K562 (cell line): ENCODE data around the gene MTCH2. TPM values are rescaled to one million over a fixed set of nuclear protein-coding genes. Genes with fewer than 3 reads are reported as not detected.

Experiments used
- CBX3 ChIP-seq, 2 experiments: IDR thresholded peaks; 1 replicate in 1 of 2; 2 replicates in 1 of 2; pipeline ENCODE4 v1.6.1; 2012; ENCODE audit warnings: inconsistent platforms in 2 of 2, low read length in 2 of 2, borderline replicate concordance in 1 of 2, control low read depth in 1 of 2
- FOXA3 ChIP-seq, 2 experiments: fragments of 450-650 bp in 1 of 2; sonication (generic) in 1 of 2; formaldehyde crosslinking; IDR thresholded peaks in 1 of 2; conservative IDR thresholded peaks in 1 of 2; 2 replicates each; pipeline versions ENCODE4 v1.4.0 to v1.8.0; 2020 to 2022; ENCODE audit warnings: mild to moderate bottlenecking in 2 of 2, missing genetic modification reagents in 1 of 2
- GATAD2A ChIP-seq: fragments of 450-650 bp; IDR thresholded peaks from 2 replicates; pipeline ENCODE4 v1.6.1; 2017
- HMG20A ChIP-seq: fragments of 450-650 bp; formaldehyde crosslinking; conservative IDR thresholded peaks from 2 replicates; pipeline ENCODE4 v1.4.0; 2020; ENCODE audit warnings: mild to moderate bottlenecking, mixed read lengths
- HNRNPLL ChIP-seq: fragments of 200-400 bp; formaldehyde crosslinking; IDR thresholded peaks from 2 replicates; pipeline ENCODE4 v1.6.1; 2017; ENCODE audit warnings: low read length, low read depth, mild to moderate bottlenecking; ENCODE audit not compliant: poor library complexity, severe bottlenecking
- ILK ChIP-seq: fragments of 450-650 bp; IDR thresholded peaks from 2 replicates; pipeline ENCODE4 v1.6.1; 2016; ENCODE audit warnings: missing genetic modification characterization, low read depth, mild to moderate bottlenecking, missing compliant biosample characterization, moderate library complexity, borderline replicate concordance
- JUND ChIP-seq, 2 experiments: IDR thresholded peaks; 2 replicates in 1 of 2; 3 replicates in 1 of 2; pipeline ENCODE4 v1.6.1; 2011; ENCODE audit warnings: borderline replicate concordance in 2 of 2, low read depth in 2 of 2, low read length in 2 of 2, improper control_type of control experiment in 1 of 2, missing biosample characterization in 1 of 2, missing genetic modification characterization in 1 of 2, missing genetic modification reagents in 1 of 2
- KLF13 ChIP-seq: fragments of 450-650 bp; IDR thresholded peaks from 2 replicates; pipeline ENCODE4 v1.6.1; 2016; ENCODE audit warnings: missing genetic modification characterization, low read depth, mild to moderate bottlenecking, missing compliant biosample characterization, moderate library complexity, borderline replicate concordance
- MYC ChIP-seq, 2 experiments: fragments of 250-450 bp in 1 of 2; sonication (Bioruptor Pico) in 1 of 2; IDR thresholded peaks; 2 replicates each; pipeline versions ENCODE4 v1.5.1 to v1.6.1; 2012 to 2021; ENCODE audit warnings: low read depth in 2 of 2, borderline replicate concordance in 1 of 2, improper control_type of control experiment in 1 of 2, low read length in 1 of 2, mild to moderate bottlenecking in 1 of 2, moderate library complexity in 1 of 2
- MYNN ChIP-seq, 2 experiments: sonication (generic); formaldehyde crosslinking in 1 of 2; IDR thresholded peaks; 2 replicates each; pipeline versions ENCODE4 v1.5.0 to v1.6.1; 2016 to 2020; ENCODE audit warnings: antibody characterized with exemption in 1 of 2, missing genetic modification reagents in 1 of 2
- PML ChIP-seq: IDR thresholded peaks from 2 replicates; pipeline ENCODE4 v1.6.1; 2012; ENCODE audit warnings: low read length, inconsistent platforms
- PTBP1 ChIP-seq: fragments of 200-400 bp; formaldehyde crosslinking; IDR thresholded peaks from 2 replicates; pipeline ENCODE4 v1.6.1; 2017; ENCODE audit warnings: low read depth, low read length
- RBM22 ChIP-seq: fragments of 200-400 bp; formaldehyde crosslinking; IDR thresholded peaks from 2 replicates; pipeline ENCODE4 v1.6.1; 2018; ENCODE audit warnings: low read length, low read depth; ENCODE audit not compliant: poor library complexity, severe bottlenecking
- SRSF1 ChIP-seq: fragments of 200-400 bp; formaldehyde crosslinking; IDR thresholded peaks from 2 replicates; pipeline ENCODE4 v1.6.1; 2017; ENCODE audit warnings: mild to moderate bottlenecking, low read depth, low read length, moderate library complexity
- TEAD4 ChIP-seq, 2 experiments: sonication (generic) in 1 of 2; formaldehyde crosslinking in 1 of 2; IDR thresholded peaks; 2 replicates each; pipeline versions ENCODE4 v1.6.1 to v1.8.0; 2012 to 2022; ENCODE audit warnings: borderline replicate concordance in 1 of 2, inconsistent platforms in 1 of 2, low read length in 1 of 2, mild to moderate bottlenecking in 1 of 2, missing genetic modification reagents in 1 of 2
- TSC22D4 ChIP-seq: fragments of 450-650 bp; IDR thresholded peaks from 2 replicates; pipeline ENCODE4 v1.6.1; 2016; ENCODE audit warnings: missing genetic modification characterization, missing biosample characterization, control low read depth
- ZFP36 ChIP-seq: fragments of 150-350 bp; IDR thresholded peaks from 2 replicates; pipeline ENCODE4 v1.6.1; 2018; ENCODE audit warnings: low read length, low read depth; ENCODE audit not compliant: partially characterized antibody
- polyA plus RNA-seq, 8 experiments: library from polyadenylated mRNA; depleted of rRNA in 4 of 8; stranded (reverse) in 5 of 8; unstranded in 3 of 8; fragments of >200 nt; fragmentation: Nextera tagmentation in 2 of 8; fragmentation: Illumina TruSeq in 1 of 8; extraction: Ambion mirVana in 2 of 8; extraction: Trizol in 1 of 8; gene quantifications; 2 replicates each; pipeline versions ENCODE4 v1.2.1 to v1.2.3, GENCODE V29; 2011 to 2014; ENCODE audit warnings: inconsistent platforms in 1 of 8, missing spikeins in 1 of 8
- total RNA-seq, 7 experiments: library from RNA; depleted of rRNA in 6 of 7; stranded (reverse); fragments of >200 nt in 6 of 7; fragmentation: Illumina TruSeq in 2 of 7; extraction: Trizol in 2 of 7; gene quantifications; 2 replicates each; pipeline versions ENCODE4 v1.2.1 to v1.2.3, GENCODE V29; 2011 to 2021; ENCODE audit warnings: low replicate concordance in 1 of 7
- TF ChIP-seq, protein P1 (sequence below): fragments of 250-450 bp; sonication (Bioruptor Pico); IDR thresholded peaks from 2 replicates; pipeline ENCODE4 v1.8.0; 2021; ENCODE audit warnings: moderate library complexity, mild to moderate bottlenecking, inconsistent platforms
- TF ChIP-seq, protein P2 (sequence below), 3 experiments: fragments of 200-800 bp in 1 of 3; fragments of 250-450 bp in 1 of 3; fragments of 450-650 bp in 1 of 3; sonication (Bioruptor Pico) in 1 of 3; sonication (Bioruptor generic) in 1 of 3; formaldehyde crosslinking in 1 of 3; IDR thresholded peaks; 2 replicates each; pipeline versions ENCODE4 v1.6.1 to v1.8.0; 2016 to 2022; ENCODE audit warnings: mild to moderate bottlenecking in 2 of 3, missing genetic modification characterization in 2 of 3, missing compliant biosample characterization in 1 of 3, moderate library complexity in 1 of 3
- TF ChIP-seq, protein P3 (sequence below): sonication (generic); formaldehyde crosslinking; IDR thresholded peaks from 2 replicates; pipeline ENCODE4 v1.5.0; 2020; ENCODE audit warnings: missing genetic modification reagents

Gene MTCH2
- total and polyA plus RNA-seq, 9 of the 15 experiments (the other 6 are each of a cell fraction or from before 2014, with no cell fraction given): 95.4 to 620 (median 198) TPM

DNA sequence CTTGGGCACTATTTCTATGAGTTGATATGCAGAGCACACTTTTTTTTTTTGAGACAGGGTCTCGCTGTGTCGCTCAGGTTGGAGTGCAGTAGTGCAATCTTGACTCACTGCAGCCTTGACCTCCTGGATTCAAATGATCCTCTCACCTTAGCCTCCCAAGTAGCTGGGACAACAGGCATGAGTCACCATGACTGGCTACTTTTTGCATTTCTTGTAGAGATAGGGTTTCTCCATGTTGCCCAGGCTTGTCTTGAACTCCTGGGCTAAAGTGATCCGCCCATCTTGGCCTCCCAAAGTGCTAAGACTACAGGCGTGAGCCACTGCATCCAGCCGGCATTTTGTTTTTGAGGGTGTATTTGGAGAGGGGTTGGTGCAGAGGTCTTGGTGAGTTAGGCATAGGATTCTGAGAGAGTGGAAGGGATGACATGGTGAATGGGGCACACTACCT is 29.9 kb upstream of the MTCH2 start (continued):
- no peak for TF ChIP-seq HNRNPLL
- no peak for TF ChIP-seq ZFP36
- no peak for TF ChIP-seq HMG20A (CRISPR knock-in tag)
- no peak for TF ChIP-seq SRSF1
- TF ChIP-seq JUND (IDR thresholded peaks at IDR 0.05; ENCODE audit: borderline replicate concordance, low read depth, low read length): peak; percentile 95
- peak; percentile 95; the same call in 2 of the 3 replicates for TF ChIP-seq JUND (tag; IDR thresholded peaks at IDR 0.05; ENCODE audit: borderline replicate concordance, low read depth, low read length)
- TF ChIP-seq CBX3 (IDR thresholded peaks at IDR 0.05; ENCODE audit: borderline replicate concordance in 1 of 2, low read length in 2 of 2): 0 out of 3 replicates have a peak, but pooled peaks of 1 of the 2 experiments have one; percentile 13
- TF ChIP-seq RBM22: no peak
- TF ChIP-seq TSC22D4 (tag): no peak
- no peak for TF ChIP-seq ILK (tag)
- TF ChIP-seq, protein P1, sequence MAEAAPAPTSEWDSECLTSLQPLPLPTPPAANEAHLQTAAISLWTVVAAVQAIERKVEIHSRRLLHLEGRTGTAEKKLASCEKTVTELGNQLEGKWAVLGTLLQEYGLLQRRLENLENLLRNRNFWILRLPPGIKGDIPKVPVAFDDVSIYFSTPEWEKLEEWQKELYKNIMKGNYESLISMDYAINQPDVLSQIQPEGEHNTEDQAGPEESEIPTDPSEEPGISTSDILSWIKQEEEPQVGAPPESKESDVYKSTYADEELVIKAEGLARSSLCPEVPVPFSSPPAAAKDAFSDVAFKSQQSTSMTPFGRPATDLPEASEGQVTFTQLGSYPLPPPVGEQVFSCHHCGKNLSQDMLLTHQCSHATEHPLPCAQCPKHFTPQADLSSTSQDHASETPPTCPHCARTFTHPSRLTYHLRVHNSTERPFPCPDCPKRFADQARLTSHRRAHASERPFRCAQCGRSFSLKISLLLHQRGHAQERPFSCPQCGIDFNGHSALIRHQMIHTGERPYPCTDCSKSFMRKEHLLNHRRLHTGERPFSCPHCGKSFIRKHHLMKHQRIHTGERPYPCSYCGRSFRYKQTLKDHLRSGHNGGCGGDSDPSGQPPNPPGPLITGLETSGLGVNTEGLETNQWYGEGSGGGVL (CRISPR knock-in tag): no peak
- TF ChIP-seq TEAD4 (IDR thresholded peaks at IDR 0.05; ENCODE audit: low read length): no peak
- TF ChIP-seq TEAD4 (CRISPR knock-in tag; IDR thresholded peaks at IDR 0.05; ENCODE audit: borderline replicate concordance): no peak
- TF ChIP-seq, protein P2, sequence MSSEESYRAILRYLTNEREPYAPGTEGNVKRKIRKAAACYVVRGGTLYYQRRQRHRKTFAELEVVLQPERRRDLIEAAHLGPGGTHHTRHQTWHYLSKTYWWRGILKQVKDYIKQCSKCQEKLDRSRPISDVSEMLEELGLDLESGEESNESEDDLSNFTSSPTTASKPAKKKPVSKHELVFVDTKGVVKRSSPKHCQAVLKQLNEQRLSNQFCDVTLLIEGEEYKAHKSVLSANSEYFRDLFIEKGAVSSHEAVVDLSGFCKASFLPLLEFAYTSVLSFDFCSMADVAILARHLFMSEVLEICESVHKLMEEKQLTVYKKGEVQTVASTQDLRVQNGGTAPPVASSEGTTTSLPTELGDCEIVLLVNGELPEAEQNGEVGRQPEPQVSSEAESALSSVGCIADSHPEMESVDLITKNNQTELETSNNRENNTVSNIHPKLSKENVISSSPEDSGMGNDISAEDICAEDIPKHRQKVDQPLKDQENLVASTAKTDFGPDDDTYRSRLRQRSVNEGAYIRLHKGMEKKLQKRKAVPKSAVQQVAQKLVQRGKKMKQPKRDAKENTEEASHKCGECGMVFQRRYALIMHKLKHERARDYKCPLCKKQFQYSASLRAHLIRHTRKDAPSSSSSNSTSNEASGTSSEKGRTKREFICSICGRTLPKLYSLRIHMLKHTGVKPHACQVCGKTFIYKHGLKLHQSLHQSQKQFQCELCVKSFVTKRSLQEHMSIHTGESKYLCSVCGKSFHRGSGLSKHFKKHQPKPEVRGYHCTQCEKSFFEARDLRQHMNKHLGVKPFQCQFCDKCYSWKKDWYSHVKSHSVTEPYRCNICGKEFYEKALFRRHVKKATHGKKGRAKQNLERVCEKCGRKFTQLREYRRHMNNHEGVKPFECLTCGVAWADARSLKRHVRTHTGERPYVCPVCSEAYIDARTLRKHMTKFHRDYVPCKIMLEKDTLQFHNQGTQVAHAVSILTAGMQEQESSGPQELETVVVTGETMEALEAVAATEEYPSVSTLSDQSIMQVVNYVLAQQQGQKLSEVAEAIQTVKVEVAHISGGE (CRISPR knock-in tag; IDR thresholded peaks at IDR 0.05): peak in 1 of 3 experiments; percentile 55; a peak in 2 of 6 replicates
- TF ChIP-seq, protein P3, sequence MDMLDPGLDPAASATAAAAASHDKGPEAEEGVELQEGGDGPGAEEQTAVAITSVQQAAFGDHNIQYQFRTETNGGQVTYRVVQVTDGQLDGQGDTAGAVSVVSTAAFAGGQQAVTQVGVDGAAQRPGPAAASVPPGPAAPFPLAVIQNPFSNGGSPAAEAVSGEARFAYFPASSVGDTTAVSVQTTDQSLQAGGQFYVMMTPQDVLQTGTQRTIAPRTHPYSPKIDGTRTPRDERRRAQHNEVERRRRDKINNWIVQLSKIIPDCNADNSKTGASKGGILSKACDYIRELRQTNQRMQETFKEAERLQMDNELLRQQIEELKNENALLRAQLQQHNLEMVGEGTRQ (CRISPR knock-in tag): no peak
- no peak for TF ChIP-seq MYC (IDR thresholded peaks at IDR 0.05; ENCODE audit: low read depth, low read length)
- no peak for TF ChIP-seq MYC (CRISPR knock-in tag; IDR thresholded peaks at IDR 0.05; ENCODE audit: borderline replicate concordance, low read depth)
- TF ChIP-seq PTBP1: no peak
- TF ChIP-seq MYNN (IDR thresholded peaks at IDR 0.05): no peak
- TF ChIP-seq MYNN (CRISPR knock-in tag; IDR thresholded peaks at IDR 0.05): no peak
- no peak for TF ChIP-seq KLF13 (tag)
- TF ChIP-seq FOXA3 (CRISPR knock-in tag; conservative IDR thresholded peaks at IDR 0.05 in 1 of 2, IDR thresholded peaks at IDR 0.05 in 1 of 2): no peak
- TF ChIP-seq GATAD2A: no peak
- no peak for TF ChIP-seq PML
